ENCODE results near the gene STK10. TPM values are rescaled to one million over a fixed set of nuclear protein-coding genes. Genes with fewer than 3 reads are reported as not detected.

STK10 gene
- total RNA-seq, 1 donor from 2014 or later = 281 TPM

DNA sequence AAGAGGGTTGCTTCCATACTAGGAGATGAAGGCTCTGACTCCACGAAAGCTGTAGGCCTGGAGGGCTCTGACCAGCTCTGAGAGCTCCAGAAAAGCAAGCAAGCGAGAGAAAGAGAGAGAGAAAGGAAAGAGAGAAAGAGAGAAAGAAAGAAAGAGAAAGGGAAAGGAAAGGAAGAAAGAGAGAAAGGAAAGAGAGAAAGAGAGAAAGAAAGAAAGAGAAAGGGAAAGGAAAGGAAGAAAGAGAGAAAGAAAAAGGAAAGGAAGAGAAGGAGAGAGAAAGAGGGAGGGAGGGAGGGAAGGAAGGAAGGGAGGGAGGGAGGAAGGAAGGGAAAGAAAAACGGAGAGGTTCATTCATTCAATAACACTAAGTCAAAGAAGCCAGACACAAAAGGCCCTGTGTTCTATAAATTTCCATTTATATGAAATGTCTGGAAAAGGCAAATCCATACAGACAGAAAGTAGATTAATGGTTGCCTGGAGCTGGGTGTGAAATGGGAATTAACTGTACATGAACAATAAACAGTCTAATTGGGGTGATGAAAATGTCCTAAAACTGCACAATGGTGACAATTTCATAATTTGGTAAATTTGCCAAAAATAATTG, 1.8 kb upstream of the STK10 start:
- intact Hi-C loops (cut with micrococcal nuclease) = loop anchor here (5.0 kb wide), 4 partner anchors 37 to 578 kb away; no protein-coding TSS in a partner anchor

DNA sequence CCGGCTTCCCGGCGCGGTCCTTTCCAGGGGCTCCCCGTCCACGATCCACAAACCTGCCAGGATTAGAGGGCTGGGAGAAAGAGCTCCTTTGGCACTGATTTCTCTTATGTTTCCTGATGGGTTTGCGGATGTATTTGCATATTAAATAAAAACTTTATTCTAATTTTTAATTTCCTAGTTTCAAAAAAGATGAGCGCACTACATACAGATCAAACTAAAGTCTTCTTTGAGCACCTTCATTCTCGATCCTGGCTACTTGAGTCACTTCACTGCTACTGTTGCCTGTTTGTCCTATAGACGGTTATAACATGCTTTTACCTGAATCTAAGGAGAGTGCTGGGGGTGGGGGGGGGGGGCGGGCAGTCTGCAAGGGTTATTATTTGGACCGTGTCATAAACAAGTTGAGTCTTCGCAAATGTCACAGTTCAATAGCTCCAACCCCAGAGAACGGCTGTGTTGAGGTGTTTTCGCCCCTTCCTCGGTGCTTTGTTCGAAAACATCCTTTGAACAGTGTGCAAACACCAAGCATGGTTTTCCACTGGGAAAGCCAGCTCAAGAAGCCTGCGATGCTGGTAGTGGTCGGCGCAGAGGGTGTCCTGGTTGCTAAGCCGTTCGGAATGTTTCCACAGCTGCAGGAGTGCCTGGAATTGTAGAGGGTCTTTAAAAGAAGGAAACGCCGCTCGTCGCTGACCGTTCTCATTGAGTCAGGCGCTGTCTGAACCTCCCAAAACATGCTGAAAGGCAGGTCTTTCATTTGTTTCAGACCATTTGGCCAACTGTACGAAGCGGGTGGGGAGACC, 1.1 kb upstream of the STK10 start:
- intact Hi-C loops (cut with micrococcal nuclease) = loop anchor here (1.0 to 5.0 kb wide), 12 partner anchors 10 to 578 kb away; partner anchors contain the start of genes FBXW11 and UBTD2

DNA sequence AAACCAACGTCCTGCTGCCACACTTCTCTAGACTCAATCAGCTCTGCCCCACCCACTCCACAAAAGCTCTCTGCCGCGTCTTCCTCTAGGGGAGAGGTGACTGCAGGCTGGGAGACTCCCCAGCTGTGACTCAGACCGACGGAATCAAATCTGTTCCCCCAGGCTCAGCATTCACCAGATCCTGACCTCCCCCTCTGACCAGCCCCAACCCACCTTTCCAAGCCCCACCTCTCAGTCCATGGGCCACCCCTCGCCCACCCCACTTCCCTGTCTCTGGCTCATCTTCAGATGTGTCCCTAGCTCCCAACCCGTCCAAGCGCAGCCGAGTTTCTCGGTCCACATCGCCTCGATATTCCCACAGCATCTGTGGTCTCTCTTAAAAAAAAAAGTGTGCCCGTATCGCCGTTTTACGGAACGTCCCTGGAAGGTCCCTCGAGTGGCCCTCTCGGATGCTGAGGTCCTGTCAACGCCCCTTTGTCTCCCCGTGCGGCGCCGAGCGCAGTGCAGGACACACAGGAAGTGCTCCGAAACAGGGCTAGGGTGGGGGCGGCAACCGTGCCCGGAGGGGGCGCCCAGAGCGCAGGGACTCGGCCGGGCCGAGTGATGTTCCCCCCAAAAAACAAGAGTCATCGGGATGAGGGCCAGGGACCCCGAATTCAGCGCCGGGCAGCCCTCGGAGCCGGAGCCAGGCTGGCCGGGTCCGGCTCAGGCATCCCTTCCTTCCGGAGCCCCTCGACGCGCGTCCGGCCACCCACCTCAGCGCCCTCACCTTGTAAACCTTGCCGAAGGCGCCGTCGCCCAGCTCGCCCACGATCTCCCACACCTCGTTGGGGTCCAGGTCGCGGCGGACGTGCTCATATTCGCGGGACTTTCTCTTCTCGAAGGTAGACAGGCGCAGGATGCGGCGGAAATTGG, 649 bp downstream of the STK10 start:
- intact Hi-C loops (cut with micrococcal nuclease) = loop anchor here (1.0 to 5.0 kb wide), 13 partner anchors 8 to 800 kb away; partner anchors contain the start of genes FBXW11, NPM1 and UBTD2

DNA sequence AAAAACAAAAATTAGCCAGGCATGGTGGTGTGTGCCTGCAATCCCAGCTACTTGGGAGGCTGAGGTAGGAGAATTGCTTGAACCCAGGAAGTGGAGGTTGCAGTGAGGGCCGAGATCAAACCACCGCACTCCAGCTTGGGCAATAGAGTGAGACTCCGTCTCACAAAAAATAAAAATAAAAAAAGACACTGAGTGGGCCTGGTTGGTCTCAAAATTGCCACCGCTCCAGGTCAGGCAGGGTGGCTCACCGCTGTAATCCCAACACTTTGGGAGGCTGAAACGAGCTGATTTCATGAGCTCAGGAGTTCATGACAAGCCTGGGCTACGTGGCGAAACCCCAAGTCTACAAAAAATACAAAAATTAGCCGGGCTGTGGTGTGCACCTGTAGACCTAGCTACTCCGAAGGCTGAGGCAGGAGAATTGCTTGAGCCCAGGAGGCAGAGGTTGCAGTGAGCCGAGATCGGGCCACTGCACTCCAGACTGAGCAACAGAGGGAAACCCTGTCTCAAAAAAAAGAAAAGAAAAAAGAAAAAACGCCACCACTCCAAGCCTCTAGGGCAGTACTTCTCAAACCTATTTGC, 1.8 kb downstream of the STK10 start:
- intact Hi-C loops (cut with micrococcal nuclease) = loop anchor here (5.0 kb wide), 4 partner anchors 34 to 581 kb away; no protein-coding TSS in a partner anchor

DNA sequence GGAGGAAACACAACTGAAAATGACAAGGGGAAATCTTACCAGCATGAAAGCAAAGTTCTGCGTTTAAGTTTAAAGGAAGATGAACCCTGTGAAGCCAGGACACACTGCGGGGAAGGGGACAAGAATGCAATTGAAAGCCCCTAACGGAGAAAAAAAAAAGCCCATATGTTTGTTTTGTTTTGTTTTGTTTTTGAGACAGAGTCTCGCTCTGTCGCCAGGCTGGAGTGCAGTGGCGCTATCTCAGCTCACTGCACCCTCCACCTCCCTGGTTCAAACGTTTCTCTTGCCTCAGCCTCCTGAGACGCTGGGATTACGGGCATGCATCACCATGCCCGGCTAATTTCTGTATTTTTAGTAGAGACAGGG, 2.9 kb downstream of the STK10 start:
- intact Hi-C loops (cut with micrococcal nuclease) = loop anchor here (5.0 kb wide), 4 partner anchors 33 to 582 kb away; no protein-coding TSS in a partner anchor

DNA sequence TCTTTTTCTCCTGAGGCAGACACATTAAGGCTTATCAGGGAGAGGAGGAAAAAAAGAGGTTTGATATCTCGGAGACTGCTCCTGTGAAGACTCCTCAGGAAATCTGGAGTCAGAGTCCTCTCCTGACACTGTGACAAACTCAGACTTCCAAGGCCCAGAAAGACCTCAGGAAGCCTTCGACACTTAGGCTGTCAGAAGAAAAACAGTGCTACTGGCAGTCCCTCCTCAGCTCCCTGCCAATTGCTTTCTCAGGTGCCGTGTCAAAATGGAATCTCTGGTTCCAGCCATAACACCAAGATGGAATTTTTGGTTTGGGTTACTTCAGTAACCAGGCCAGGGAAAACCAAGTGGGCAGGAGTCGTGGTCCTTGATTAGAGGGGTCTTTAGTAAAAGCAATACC, 4.1 kb downstream of the STK10 start:
- intact Hi-C loops (cut with micrococcal nuclease) = no loop called here

DNA sequence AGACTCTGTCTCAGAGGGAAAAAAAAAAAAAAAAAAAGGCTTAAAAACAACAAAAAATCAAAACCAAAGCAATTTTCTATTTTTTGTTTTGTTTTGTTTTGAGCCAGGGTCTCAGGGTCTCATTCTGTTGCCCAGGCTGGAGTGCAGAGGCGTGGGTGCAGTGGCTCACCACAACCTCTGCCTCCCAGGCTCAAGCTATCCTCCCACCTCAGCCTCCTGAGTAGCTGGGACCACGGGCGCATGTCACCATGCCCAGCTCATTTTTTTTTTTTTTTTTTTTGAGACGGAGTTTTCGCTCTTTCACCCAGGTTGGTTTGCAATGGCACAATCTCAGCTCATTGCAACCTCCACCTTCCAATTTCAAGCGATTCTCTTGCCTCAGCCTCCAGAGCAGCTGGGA, 5.7 kb downstream of the STK10 start:
- intact Hi-C loops (cut with micrococcal nuclease) = no loop called here

DNA sequence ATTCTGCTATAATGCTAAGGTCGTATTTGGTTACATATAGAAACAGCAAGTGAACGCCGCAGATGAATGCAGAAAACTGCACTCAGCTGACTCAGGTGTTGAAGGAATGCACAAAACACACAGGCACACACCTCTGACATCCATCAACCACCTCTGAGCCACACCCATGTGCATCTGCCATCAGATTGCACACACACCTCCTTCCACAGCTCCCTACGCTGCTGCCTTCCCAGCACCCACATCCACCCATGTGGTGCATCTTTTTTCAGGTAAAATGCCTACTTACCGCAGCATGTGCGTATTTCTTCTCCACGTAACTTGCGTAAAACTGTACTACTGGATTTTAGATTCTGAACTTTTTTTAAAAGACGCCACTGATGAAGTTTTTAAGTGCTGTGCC, 7.1 kb downstream of the STK10 start:
- intact Hi-C loops (cut with micrococcal nuclease) = no loop called here

DNA sequence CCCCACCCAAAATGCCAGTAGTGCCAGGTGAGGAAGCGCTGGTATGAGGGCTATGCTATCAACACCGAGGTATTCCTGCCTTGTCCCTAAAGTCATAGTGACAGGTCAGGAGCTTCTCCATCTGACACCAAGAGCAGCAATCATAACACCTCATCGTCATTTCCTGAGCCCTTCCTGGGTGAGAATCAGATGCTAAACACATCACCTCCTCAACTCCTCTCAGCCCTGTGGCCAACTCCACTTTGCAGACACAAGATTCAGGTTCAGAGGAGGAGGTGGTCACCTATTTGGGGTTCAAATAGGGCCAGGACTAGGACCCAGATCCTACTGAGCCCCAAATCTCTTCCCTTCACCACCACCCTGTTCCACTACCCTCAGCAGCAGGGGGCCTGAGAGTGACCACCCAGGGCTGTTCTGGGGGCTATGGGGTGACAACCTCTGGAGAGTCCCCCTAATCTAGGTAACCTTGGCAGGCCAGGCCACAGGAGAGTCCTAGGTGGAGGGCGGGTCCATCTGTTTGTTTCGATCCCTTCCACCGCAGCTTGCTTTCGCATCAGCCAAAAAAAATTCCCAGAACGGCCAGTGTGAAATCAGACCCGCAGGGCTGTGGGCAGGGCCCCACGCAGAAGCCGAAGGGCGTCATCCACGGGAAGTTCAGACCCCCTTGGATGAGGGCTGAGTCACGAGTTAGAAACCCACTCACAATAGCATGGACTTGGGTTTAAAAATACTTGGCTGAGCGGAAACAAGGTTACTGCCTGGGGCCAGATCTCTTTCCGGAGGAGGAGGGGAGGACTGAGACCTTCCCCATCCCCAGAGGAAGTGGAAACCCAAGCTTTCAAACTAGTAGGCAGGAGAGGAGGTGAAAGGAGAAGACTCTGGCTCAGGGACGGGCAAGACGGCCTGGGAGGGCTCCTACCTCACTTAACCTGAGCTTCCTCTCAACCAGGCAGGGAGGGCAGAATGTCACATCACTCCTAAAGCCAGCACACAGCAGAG, 8.7 kb downstream of the STK10 start:
- intact Hi-C loops (cut with micrococcal nuclease) = loop anchor here (1.0 kb wide), 1 partner anchor 9 kb away; the partner anchor contains the start of gene STK10

DNA sequence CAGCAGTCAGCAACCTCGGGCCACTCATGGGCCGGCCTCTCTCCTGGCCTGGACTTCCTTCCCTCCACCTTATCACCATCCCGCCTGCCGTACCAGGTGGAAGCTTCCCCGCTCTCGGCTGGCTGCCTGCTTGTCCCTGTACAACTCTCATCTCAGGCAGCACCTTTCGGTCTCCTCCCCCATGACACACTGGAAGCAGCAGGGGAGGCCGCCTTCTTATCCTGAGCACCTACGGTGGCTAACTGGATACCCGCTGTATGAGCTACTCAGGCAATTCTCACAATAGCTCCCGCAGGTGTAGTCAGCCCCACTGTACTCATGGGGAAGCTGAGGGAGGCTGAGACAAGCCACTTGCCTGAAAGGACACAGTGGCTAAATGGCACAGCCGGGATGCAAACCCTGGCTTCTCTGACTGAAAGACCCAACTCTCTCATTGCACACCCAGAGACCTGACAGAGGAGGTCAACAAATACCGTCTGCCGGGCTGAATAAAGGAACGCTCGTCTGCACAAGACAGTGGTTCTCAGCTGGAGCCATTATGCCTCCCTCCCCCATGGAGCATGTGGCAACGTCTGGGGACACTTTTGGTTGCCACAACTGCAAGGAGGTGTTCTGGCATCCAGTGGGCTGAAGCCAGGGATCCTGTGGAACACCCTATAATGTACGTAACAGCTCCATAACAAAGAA, 9.6 kb downstream of the STK10 start:
- intact Hi-C loops (cut with micrococcal nuclease) = no loop called here

DNA sequence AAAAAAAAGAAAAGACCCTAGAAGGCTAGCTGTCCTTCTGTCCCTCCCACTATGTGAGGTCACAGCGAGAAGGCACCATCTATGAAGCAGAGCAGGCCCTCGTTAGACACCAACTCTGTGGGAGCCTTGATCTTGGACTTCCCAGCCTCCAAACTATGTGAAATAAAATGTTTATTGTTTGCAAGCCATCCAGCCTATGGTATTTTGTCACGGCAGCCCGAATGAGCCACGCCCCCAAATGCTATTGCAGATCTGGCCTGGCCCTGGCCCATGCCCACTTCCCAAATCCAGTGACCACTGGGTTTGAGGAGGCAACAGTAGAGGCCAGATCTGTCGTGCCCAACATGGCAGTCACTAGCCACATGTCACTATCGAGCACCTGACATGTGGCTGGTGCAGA, 10.8 kb downstream of the STK10 start:
- intact Hi-C loops (cut with micrococcal nuclease) = no loop called here

DNA sequence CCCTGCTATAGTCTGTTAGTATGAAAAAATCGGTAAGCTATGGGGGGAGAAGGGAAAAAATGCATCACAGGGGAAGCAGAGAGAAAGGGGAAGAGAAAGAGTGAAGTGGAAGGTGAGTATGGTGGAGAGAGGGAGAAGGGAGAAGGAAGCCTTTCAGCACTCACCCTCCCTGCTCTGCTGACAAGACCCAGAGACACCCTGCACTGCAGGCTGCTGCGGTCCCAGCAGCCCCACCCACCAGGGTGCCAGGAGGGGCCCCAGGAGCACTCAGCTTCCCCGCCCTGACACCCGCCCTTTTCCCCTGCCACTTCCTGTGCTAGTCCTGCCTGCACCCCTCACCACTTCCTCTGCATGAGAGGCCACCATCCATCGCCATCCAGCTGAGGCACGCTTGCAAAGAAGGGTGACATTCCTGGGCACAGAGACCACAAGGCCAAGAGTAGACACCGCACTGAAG, 12.7 kb downstream of the STK10 start:
- intact Hi-C loops (cut with micrococcal nuclease) = loop anchor here (1.0 to 2.0 kb wide), 3 partner anchors 13 to 882 kb away; partner anchors contain the start of genes CREBRF and STK10

DNA sequence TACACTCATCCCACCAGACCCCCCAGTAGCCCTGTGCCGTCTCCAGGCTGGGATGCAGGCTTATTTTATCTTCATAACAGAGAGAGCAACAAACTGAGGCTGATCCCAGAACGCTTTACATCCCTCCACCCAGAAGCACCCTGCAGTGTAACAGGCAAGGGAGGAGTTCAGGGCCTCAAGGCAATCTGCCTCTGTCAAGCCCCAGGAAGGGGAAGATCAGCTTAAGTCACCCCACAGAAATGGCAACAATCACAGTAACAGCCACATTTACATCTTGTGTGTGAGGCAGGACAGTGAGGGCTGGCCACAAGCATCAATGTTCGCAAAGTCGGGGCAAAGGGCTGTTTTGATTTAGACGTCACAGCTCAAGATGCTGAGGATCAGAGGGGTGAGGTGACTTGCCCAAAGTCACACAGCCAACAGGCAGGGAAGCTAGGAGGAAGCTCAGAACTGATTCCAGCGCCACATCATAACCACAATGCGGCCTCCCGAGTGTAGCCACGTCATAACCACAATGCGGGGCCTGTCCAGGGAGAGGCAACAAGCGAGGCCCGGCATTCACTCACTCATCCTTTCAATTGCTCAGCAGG, 14.4 kb downstream of the STK10 start:
- intact Hi-C loops (cut with micrococcal nuclease) = loop anchor here (1.0 to 2.0 kb wide), 2 partner anchors 22 to 883 kb away; partner anchors contain the start of gene CREBRF

DNA sequence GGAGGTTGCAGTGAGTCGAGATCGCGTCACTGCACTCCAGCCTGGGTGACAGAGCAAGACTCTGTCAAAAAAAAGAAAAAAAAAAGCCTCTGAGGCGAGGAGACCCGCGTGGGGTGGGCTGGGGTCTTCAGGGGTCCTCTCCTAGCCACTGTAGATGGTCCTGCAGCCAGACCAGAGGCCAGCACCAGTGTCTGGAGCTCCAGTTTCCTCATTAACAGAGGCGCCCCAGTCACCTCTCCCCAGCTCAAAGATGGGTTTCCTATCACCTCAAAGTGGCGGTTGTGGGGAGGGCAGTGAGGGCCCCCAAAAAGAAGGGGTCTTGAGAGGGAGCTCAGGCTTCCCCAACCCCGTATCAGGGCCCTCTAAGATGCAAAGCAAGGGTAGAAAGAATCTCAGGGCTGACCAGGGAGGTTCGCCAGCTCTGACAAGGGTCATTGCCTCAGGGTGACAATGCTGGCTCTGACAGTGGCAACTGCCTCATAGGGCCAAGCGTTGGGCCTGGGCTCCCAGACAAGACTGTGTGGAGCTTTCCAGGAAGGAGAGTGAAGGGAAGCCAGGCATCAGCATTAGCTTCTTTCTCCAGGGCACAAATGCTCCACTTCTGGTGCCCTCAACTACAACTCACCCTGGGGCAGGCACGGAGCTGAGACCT, 15.0 kb downstream of the STK10 start:
- intact Hi-C loops (cut with micrococcal nuclease) = no loop called here

DNA sequence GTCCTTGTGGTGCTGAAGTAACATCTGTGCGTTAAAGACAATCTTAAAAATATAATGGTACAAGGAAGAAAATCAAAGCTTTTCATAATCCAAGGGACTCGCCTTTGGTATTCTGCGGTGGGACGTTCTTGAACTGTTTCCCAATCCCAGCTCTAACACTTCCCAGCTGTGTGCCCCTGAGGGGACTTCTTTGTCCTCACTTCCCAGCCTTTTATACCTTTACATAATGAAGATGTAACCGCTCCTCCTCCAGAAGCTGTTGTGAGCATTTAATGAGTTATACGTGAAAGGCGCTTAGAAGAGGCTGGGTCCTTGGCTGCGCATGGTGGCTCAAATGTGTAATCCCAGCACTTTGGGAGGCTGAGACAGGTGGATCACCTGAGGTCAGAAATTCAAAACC, 16.9 kb downstream of the STK10 start:
- intact Hi-C loops (cut with micrococcal nuclease) = no loop called here

DNA sequence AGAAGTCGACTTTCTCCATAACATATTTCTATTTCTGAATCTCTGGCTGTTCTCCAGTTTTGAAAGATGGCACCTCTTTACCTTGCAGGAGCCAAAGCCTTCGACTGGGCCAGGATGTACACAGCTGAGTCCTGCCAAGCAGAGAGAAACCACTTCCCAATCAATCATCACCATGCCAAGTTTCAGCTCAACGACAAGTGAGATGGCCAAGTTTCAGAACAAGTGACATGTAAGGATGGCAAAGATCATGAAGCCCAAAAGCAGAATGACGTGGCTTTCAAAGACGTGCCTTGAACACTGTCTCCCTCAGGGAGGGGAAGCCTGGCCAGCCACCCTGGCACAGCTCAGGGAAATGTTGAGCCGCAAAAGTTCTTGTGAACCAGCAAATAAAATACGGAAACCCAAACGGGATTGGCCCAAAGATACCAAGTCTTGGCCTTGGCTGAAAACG, 17.7 kb downstream of the STK10 start:
- intact Hi-C loops (cut with micrococcal nuclease) = no loop called here

DNA sequence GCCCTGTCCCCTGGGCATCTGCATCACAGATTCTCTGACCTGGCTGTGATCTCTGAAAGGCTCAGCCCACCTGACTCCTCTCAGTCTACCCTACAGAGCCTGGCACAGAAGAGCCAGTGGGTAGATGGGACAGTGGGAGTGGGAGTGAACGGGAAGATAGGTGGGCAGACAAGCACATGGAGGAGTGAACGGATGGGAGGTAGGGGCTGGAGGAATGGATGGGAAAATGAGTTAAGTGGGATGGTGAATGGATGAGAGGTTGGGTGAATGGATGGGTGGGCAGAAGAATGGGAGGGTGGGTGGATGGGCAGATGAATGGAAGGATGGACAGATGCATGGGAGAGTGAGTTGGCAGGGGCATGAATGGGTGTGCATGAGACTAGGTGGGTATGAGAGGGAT, 18.8 kb downstream of the STK10 start:
- intact Hi-C loops (cut with micrococcal nuclease) = no loop called here

DNA sequence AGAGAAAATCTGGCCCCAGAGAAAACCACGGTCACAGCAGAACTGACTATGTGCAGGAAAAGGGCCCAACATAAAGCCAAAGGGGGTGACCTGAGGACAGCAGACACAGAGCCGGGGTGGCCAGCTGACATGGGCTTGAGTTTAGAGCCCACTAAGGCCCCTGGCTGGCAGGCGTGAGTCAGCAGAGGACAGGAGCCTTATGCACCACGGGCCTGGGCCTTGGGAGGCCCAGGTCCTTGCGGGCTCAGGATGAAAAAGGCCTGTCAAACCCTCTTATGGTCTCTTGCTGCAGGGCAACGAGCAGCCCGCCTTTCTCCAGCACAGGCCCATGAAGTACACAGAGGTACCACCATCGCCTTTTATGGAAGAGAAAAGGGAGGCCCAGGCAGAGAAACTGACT, 19.7 kb downstream of the STK10 start:
- intact Hi-C loops (cut with micrococcal nuclease) = no loop called here

All from T-helper 2 cell treated with Interferon-gamma antibody and Interleukin-4, amounts not matched to agents 100 ng/mL and 5 ng/mL, for 36 hours (primary cell).